HG02623 (cell line): ENCODE measurements around the gene KRT33A.
"Not testable (repeated sequence)": the region's sequence is repeated elsewhere in the genome, so short reads cannot be mapped to it uniquely, and the experiment has no call there.

Experiments used
- ATAC-seq: cut with Tn5 transposase; IDR thresholded peaks from one replicate; pipeline ENCODE4 v1.9.1; 2021; ENCODE audit warnings: moderate library complexity; ENCODE audit not compliant: unreplicated experiment

Gene KRT33A

GRCh38 chr17:41366070-41366469 is 15.4 kb upstream of the KRT33A start:
- ATAC-seq, result no peak

- no peak for ATAC-seq
These were observed 13.3 kb upstream of the KRT33A start for GRCh38 chr17:41363881-41364280.

GRCh38 chr17:41360296-41360995 is 9.8 kb upstream of the KRT33A start:
- no peak for ATAC-seq

GRCh38 chr17:41354536-41354935 is 3.9 kb upstream of the KRT33A start:
- ATAC-seq, result no peak

- no peak for ATAC-seq
These were observed 2.2 kb upstream of the KRT33A start for GRCh38 chr17:41352597-41353366.

GRCh38 chr17:41351177-41351576 is 549 bp upstream of the KRT33A start:
- ATAC-seq, result no peak

- no peak for ATAC-seq
These were observed 2.5 kb downstream of the KRT33A start for GRCh38 chr17:41347869-41348760.

- not testable (repeated sequence) for ATAC-seq
These were observed 4.2 kb downstream of the KRT33A start for GRCh38 chr17:41346421-41346820.

GRCh38 chr17:41345992-41346391 is 4.6 kb downstream of the KRT33A start:
- no peak for ATAC-seq

GRCh38 chr17:41343029-41343428 is 7.6 kb downstream of the KRT33A start:
- ATAC-seq, result no peak

GRCh38 chr17:41340934-41341861 is 9.4 kb downstream of the KRT33A start:
- ATAC-seq, result no peak

- ATAC-seq, result no peak
These were observed 10.1 kb downstream of the KRT33A start for GRCh38 chr17:41340494-41340893.

GRCh38 chr17:41339571-41340172 is 11.0 kb downstream of the KRT33A start:
- ATAC-seq, result no peak

GRCh38 chr17:41338961-41339485 is 11.6 kb downstream of the KRT33A start:
- ATAC-seq, result no peak

GRCh38 chr17:41335747-41336146 is 14.9 kb downstream of the KRT33A start:
- no peak for ATAC-seq

GRCh38 chr17:41334385-41335305 is 16.0 kb downstream of the KRT33A start:
- no peak for ATAC-seq

GRCh38 chr17:41333836-41334235 is 16.8 kb downstream of the KRT33A start:
- ATAC-seq, result no peak

- ATAC-seq, result no peak
These were observed 17.5 kb downstream of the KRT33A start for GRCh38 chr17:41333098-41333497.

- ATAC-seq, result no peak
These were observed 18.4 kb downstream of the KRT33A start for GRCh38 chr17:41332239-41332638.
